Common myeloid progenitor, CD34-positive (primary cell): ENCODE data around the gene GRK2.
A peak's percentile ranks its signal among the peaks of the same experiment; 100 is the strongest.

Source experiments
- CTCF ChIA-PET: fragments of 350-600 bp; sonication (Branson Sonifier 250); formaldehyde crosslinking; loops from one replicate; lab custom pipeline; 2021; ENCODE audit warnings: antibody characterized with exemption; lab: Charles Lee
- POLR2A ChIA-PET: fragments of 350-600 bp; sonication (Branson Sonifier 250); formaldehyde crosslinking; loops from one replicate; lab custom pipeline; 2021; ENCODE audit warnings: antibody characterized with exemption; lab: Charles Lee
- DNase-seq, 3 donors: peaks; one replicate each; pipeline versions ENCODE4 v3.0.0 to v3.0.0-alpha.2; 2013
- H3K27ac ChIP-seq, 2 experiments: 1 replicate in 1 of 2; 2 replicates in 1 of 2; pipeline ENCODE4 v1.7.0; 2013; ENCODE audit warnings: inconsistent platforms in 2 of 2, low read length in 2 of 2, mild to moderate bottlenecking in 2 of 2, low read depth in 1 of 2, moderate library complexity in 1 of 2; ENCODE audit not compliant: severe bottlenecking in 2 of 2, insufficient read depth in 1 of 2, poor library complexity in 1 of 2
- H3K27me3 ChIP-seq, 5 experiments: replicated peaks in 2 of 5; 1 replicate in 3 of 5; 2 replicates in 2 of 5; pipeline versions ENCODE4 v1.6.1 to v1.7.0; 2013; ENCODE audit warnings: low read length in 4 of 5, mild to moderate bottlenecking in 2 of 5, moderate library complexity in 2 of 5, inconsistent platforms in 1 of 5; ENCODE audit not compliant: insufficient read depth in 5 of 5, control insufficient read depth in 4 of 5
- H3K36me3 ChIP-seq, 4 experiments: 1 replicate in 2 of 4; 2 replicates in 2 of 4; pipeline versions ENCODE4 v1.6.1 to v1.7.0; 2013; ENCODE audit warnings: low read length in 3 of 4, control low read depth in 1 of 4, mild to moderate bottlenecking in 1 of 4; ENCODE audit not compliant: control insufficient read depth in 4 of 4, insufficient read depth in 4 of 4
- H3K4me1 ChIP-seq, 4 experiments: 1 replicate in 3 of 4; 2 replicates in 1 of 4; pipeline versions ENCODE4 v1.6.1 to v1.7.1; 2013; ENCODE audit warnings: low read length in 3 of 4, mild to moderate bottlenecking in 3 of 4, control low read depth in 1 of 4, inconsistent platforms in 1 of 4, moderate library complexity in 1 of 4; ENCODE audit not compliant: control insufficient read depth in 4 of 4, insufficient read depth in 4 of 4; ENCODE audit errors: control extremely low read depth in 1 of 4
- H3K4me3 ChIP-seq, 7 experiments: 1 replicate in 4 of 7; 2 replicates in 3 of 7; pipeline versions ENCODE4 v1.5.1 to v1.7.0; 2013; ENCODE audit warnings: mild to moderate bottlenecking in 7 of 7, low read length in 6 of 7, moderate library complexity in 6 of 7, inconsistent platforms in 2 of 7, low read depth in 2 of 7, control low read depth in 1 of 7; ENCODE audit not compliant: insufficient read depth in 4 of 7, control insufficient read depth in 1 of 7; ENCODE audit errors: extremely low read depth in 1 of 7
- H3K9me3 ChIP-seq, 5 experiments: 1 replicate in 4 of 5; 2 replicates in 1 of 5; pipeline versions ENCODE4 v1.6.1 to v1.7.1; 2013; ENCODE audit warnings: low read length in 4 of 5, mild to moderate bottlenecking in 2 of 5, inconsistent platforms in 1 of 5, low read depth in 1 of 5, moderate library complexity in 1 of 5; ENCODE audit not compliant: control insufficient read depth in 4 of 5, insufficient read depth in 2 of 5; ENCODE audit errors: control extremely low read depth in 1 of 5
- WGBS: methylation state at CpG from one replicate; pipeline ENCODE4 v1.1.5; 2013; ENCODE audit not compliant: insufficient coverage; 5-methylcytosine and 5-hydroxymethylcytosine counted together

Gene GRK2

DNA sequence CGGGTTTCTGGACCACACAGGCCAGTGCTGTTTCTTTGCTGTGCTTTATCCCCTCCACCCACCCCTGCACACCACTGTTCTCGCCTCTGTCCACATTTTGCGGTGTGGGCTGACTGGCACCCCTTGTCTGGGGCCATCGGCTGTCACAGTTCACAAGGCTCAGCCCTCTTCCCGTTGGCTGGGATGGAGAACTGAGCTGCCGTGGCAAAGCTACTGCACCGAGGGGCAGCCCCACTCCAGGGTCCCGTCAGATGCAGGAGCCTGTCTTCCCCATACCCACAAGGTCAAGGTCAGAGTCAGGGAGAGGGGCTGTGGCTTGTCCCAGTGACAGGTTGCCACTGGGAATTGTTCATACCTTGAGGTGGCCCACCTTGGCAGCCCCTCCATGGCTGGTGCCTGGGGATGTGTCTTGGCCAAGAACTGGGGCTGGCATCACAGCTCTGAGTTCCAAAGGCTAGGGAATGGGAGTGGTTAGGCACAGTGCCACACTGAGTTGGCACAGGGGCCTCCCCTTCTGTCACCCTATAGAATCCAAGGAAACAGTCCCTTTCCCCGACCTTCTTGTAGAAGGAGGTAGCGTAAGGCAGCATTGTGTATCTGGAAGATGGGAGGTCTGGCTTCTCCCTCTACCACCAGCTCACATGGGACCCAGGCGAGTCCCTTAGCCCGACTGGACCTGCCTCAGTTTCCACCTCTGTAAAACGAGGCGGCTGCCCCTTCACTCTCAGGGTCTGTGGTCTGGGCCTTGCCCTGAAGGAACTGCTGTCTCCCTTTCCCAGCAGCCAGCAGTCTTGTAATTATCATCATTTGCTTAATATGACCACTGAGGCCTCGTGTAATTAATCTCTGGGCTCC lies 3.4 kb downstream of the GRK2 start:
- CTCF ChIA-PET: interaction anchor here (1.0 to 7.8 kb wide), 5 partner anchors 9 to 46 kb away, joined by 3 to 64 read pairs (median 43); partner anchors contain the start of gene ANKRD13D
- Histone ChIP-seq H3K4me1 (peaks cover 9 to 83% (median 81%) of the 10 kb centered on the region in 4 experiments), H3K27ac (peak overlapping the region; percentile 41 to 81), H3K36me3 (peaks cover 0 to 75% (median 27%) of the 10 kb centered on the region in 4 experiments), H3K4me3 (peak overlapping the region in 6 of 7 experiments; percentile 65 to 99 (median 94)), H3K27me3 (no peaks in the 10 kb centered on the region), H3K9me3 (no peaks in the 10 kb centered on the region)
- 5% methylated on average over 13 of the region's 15 CpGs for WGBS
- DNase-seq: no peak
- POLR2A ChIA-PET: interaction anchor here (1.6 to 9.0 kb wide), 3 partner anchors 8 to 19 kb away, joined by 4 to 147 read pairs (median 58); partner anchors contain the start of gene ANKRD13D

DNA sequence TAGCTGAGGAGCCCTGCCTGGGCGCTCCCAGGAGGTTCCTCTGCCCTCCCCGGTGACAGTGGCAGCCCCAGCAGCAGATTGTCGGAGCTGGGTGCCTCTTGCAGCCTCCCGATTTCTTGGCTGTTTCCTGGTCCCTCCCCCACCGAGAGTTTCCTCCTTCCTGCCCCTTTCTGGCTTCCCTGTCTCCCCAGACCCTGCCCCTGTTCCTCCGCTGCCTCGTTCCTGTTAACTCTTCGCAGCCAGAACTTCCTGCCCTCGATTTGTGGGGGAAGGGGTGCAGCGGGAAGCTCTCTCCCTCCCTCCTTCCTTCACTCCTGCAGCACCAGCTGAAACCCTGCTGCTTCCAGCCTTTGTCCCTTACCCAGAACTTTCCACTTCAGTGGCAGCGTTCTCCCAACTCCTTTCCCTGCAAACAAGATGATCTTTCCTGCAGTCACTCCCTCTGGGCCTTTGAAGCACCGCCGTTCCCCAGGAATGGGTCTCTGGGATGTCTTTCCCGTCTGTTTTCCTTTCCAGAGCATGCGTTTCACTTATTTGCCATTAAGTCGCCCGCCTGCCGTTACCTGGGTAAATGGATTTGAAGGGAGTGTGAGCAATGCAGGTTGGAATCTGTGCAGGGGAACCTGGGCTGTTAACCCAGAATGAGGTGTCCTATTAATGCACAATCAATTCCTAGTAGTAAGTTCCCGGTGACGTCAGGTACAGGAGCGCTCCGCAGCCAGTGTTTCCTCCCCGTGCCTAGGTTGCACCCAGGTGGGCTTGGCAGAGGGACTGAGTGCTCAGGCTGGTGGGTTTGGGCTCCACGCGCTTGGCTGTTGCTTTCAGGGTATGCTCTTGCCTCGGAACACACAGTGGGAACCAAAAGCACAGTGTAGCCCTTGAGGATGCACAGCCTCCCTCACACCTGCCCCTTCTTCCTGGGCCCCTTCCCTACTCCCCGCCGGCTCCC lies 4.3 kb downstream of the GRK2 start:
- Histone ChIP-seq H3K27me3 (no peaks in the 10 kb centered on the region), H3K4me1 (peaks cover 12 to 90% (median 89%) of the 10 kb centered on the region in 4 experiments), H3K4me3 (peak overlapping the region; percentile 27 to 99 (median 91)), H3K27ac (peak overlapping the region; percentile 41 to 81), H3K9me3 (no peaks in the 10 kb centered on the region), H3K36me3 (peaks cover 2 to 84% (median 28%) of the 10 kb centered on the region in 4 experiments)
- WGBS: 9% methylated on average over 17 of the region's 28 CpGs
- POLR2A ChIA-PET: interaction anchor here (1.0 to 9.0 kb wide), 6 partner anchors 7 to 47 kb away, joined by 3 to 147 read pairs (median 5); partner anchors contain the start of gene ANKRD13D
- DNase-seq: no peak
- CTCF ChIA-PET: interaction anchor here (1.1 to 8.9 kb wide), 10 partner anchors 7 to 134 kb away, joined by 3 to 69 read pairs (median 6); partner anchors contain the start of genes ANKRD13D, SSH3 and TBC1D10C

DNA sequence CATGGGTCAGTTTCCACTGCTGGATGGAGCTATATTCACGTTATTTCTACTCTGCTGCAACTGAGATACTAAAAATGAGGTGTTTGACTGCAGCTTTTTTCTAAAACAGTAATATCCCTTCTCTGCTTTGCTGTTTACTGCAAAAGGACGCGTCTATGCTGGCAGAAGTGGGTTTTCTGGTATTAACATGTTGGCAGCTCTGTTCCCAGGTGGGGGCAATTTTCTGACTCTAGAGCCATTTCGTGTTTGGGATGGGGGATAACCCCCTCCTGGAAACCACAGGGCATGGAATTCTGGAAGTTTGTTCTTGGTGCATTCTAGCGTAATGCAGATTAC lies 4.9 kb downstream of the GRK2 start:
- Histone ChIP-seq H3K4me3 (peak overlapping the region; percentile 27 to 99 (median 91)), H3K4me1 (peaks cover 12 to 91% (median 89%) of the 10 kb centered on the region in 4 experiments), H3K27me3 (no peaks in the 10 kb centered on the region), H3K9me3 (no peaks in the 10 kb centered on the region), H3K27ac (peak overlapping the region; percentile 40 to 65), H3K36me3 (peaks cover 2 to 90% (median 31%) of the 10 kb centered on the region in 4 experiments)
- CTCF ChIA-PET: interaction anchor here (0.8 to 8.9 kb wide), 11 partner anchors 8 to 133 kb away, joined by 3 to 69 read pairs (median 5); partner anchors contain the start of genes ANKRD13D, SSH3 and TBC1D10C
- 3% methylated on average over 3 of the region's 5 CpGs for WGBS
- DNase-seq: no peak
- POLR2A ChIA-PET: interaction anchor here (1.0 to 9.0 kb wide), 5 partner anchors 8 to 46 kb away, joined by 3 to 147 read pairs (median 4); partner anchors contain the start of gene ANKRD13D

DNA sequence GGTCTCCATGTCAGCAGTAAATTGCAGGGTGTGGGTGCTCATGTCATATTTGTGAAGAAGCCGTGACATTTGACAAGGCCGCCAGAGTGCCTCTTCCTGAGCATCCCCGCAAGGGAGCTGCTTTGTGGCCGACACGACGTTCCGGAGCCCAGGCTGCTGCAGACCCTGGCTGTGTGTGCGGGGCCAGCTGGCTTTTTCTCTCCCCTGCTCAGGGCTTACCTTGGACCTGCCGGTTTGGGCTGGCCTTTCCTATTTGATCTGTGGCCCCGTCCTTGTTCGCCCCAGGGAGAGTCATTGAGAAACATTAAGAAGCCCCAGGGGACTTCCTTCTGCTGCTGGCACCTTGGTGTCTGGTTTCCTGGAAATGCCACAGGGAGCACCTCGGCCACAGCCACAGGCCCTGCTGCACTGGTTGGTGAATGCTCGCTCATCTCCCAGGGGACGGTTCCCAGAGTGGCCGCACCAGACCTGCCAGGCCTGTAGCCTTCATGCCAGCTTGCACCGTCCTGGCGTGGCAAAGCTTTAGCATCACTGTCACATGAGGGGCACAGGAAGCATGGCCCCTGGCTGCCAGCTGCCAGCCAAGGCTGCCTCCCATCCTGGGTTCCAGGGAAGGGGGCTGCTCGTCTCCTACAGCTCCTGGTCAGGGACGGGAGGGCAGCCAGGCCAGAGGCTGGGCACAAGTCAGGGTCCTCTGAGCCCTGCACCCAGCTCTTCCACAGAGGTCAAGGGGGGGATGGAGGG lies 5.4 kb downstream of the GRK2 start:
- H3K4me3 ChIP-seq: peak overlapping the region in 6 of 7 experiments; percentile 65 to 99 (median 94)
- POLR2A ChIA-PET: interaction anchor here (0.7 to 9.0 kb wide), 7 partner anchors 8 to 46 kb away, joined by 3 to 147 read pairs (median 4); partner anchors contain the start of gene ANKRD13D
- H3K36me3 ChIP-seq: peaks cover 2 to 91% (median 32%) of the 10 kb centered on the region in 4 experiments
- CTCF ChIA-PET: interaction anchor here (0.7 to 8.9 kb wide), 12 partner anchors 8 to 132 kb away, joined by 3 to 69 read pairs (median 4); partner anchors contain the start of genes ANKRD13D, SSH3 and TBC1D10C
- no peaks in the 10 kb centered on the region for H3K9me3 ChIP-seq
- H3K4me1 ChIP-seq: peaks cover 12 to 96% (median 95%) of the 10 kb centered on the region in 4 experiments
- peak in 2 of 3 donors; percentile 74 to 76 for DNase-seq
- 5% methylated on average over 19 of the region's 19 CpGs for WGBS
- no peaks in the 10 kb centered on the region for H3K27me3 ChIP-seq
- peak overlapping the region; percentile 40 to 65 for H3K27ac ChIP-seq

DNA sequence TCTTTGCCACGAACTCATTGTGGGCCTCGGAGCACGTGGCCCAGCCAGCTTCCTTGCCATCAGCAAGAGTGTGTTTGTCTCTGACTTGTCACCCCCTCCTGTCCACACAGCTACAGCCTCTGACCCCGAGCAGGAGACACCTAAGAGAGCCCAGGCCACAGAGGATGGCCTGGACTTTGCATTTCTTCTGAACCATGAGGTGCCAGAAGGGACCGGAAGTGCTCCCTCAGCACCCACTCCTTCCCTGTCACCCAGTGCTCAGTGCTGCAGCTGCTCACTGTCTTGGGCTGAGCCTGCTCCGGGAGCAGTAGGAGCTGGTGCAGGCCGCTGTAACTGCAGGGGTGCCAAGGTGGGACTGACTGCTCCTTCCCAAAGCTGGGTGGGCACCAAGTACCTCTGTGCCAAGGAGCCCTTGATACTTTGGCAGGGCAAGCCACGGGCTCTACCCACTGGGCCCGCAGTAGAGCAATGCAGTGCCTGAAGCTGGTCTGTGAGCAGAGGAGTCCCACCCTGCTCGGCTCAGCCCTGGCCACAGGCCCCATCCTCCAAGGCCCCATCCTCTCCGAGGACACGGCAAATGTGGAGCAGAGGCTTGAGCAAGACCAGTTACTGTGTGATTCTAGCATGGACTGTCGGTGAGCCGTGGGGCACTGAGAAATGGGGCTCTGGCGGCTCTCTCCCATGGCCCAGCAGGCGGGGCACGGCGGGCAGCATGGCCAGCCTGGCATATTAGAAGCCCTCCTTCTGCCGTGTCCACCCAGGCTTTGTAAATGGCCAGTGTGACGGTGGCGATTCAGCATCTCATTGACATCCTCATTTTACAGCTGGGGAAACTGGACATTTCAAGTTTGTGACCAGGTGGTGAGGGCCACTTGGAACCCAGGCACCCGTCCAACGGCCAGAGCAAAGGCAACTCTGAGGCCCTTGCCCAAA lies 6.3 kb downstream of the GRK2 start:
- DNase-seq: no peak
- peak overlapping the region in 6 of 7 experiments; percentile 4 to 99 (median 68) for H3K4me3 ChIP-seq
- H3K9me3 ChIP-seq: no peaks in the 10 kb centered on the region
- peak overlapping the region; percentile 33 to 65 for H3K27ac ChIP-seq
- H3K27me3 ChIP-seq: no peaks in the 10 kb centered on the region
- H3K4me1 ChIP-seq: peaks cover 12 to 99% (median 98%) of the 10 kb centered on the region in 4 experiments
- 50% methylated on average over 23 of the region's 23 CpGs for WGBS
- ChIA-PET CTCF (interaction anchor here (0.7 to 8.9 kb wide), 12 partner anchors 9 to 132 kb away, joined by 3 to 69 read pairs (median 4); partner anchors contain the start of genes ANKRD13D, SSH3 and TBC1D10C), POLR2A (interaction anchor here (0.7 to 9.0 kb wide), 3 partner anchors 11 to 44 kb away, joined by 3 to 147 read pairs (median 4); partner anchors contain the start of gene ANKRD13D)
- peaks cover 2 to 85% (median 32%) of the 10 kb centered on the region in 4 experiments for H3K36me3 ChIP-seq
